HCT116 (cell line): ENCODE results near the gene KCNJ14.

ENCODE experiments used
- CEBPB ChIP-seq: IDR thresholded peaks from 2 replicates; pipeline ENCODE4 v1.6.1; 2012; ENCODE audit warnings: low read depth
- EZH2 ChIP-seq: fragments of 200-600 bp; sonication (generic); IDR thresholded peaks from 2 replicates; pipeline ENCODE4 v1.6.1; 2017; ENCODE audit warnings: antibody characterized with exemption, mixed run types
- EZH2phosphoT487 ChIP-seq: fragments of 200-600 bp; IDR thresholded peaks from 2 replicates; pipeline ENCODE4 v1.6.1; 2018; ENCODE audit warnings: antibody characterized with exemption, borderline replicate concordance
- MAX ChIP-seq: IDR thresholded peaks from 2 replicates; pipeline ENCODE4 v1.6.1; 2012
- POLR2A ChIP-seq: IDR thresholded peaks from 2 replicates; pipeline ENCODE4 v1.7.0; 2011; ENCODE audit warnings: borderline replicate concordance; ENCODE audit not compliant: insufficient read depth, insufficient read length; ENCODE audit errors: extremely low read depth
- POLR2AphosphoS5 ChIP-seq: IDR thresholded peaks from 2 replicates; pipeline ENCODE4 v1.6.1; 2011; ENCODE audit warnings: mild to moderate bottlenecking, low read depth, low read length, moderate library complexity
- RAD21 ChIP-seq: IDR thresholded peaks from 2 replicates; pipeline ENCODE4 v1.6.1; 2012; ENCODE audit warnings: low read depth, mild to moderate bottlenecking
- SRF ChIP-seq: IDR thresholded peaks from 2 replicates; pipeline ENCODE4 v1.6.1; 2012; ENCODE audit warnings: low read depth
- ZBTB33 ChIP-seq: IDR thresholded peaks from 2 replicates; pipeline ENCODE4 v1.6.1; 2011; ENCODE audit warnings: mild to moderate bottlenecking, low read length, moderate library complexity; ENCODE audit not compliant: insufficient replicate concordance; ENCODE audit errors: extremely low read depth
- ZNF274 ChIP-seq: fragments of 200-500 bp; sonication (Bioruptor generic); IDR thresholded peaks from 2 replicates; pipeline ENCODE4 v1.6.1; 2014; ENCODE audit warnings: mild to moderate bottlenecking, low read depth, low read length, inconsistent platforms
- TF ChIP-seq, protein P1 (sequence below), 3 experiments: fragments of 200-600 bp in 1 of 3; sonication (generic) in 1 of 3; IDR thresholded peaks in 2 of 3; conservative IDR thresholded peaks in 1 of 3; 2 replicates each; pipeline ENCODE4 v1.5.1; 2012 to 2017; ENCODE audit warnings: low read depth in 2 of 3, low read length in 2 of 3, antibody characterized with exemption in 1 of 3, borderline replicate concordance in 1 of 3, control low read depth in 1 of 3, mild to moderate bottlenecking in 1 of 3, mixed read lengths in 1 of 3, mixed run types in 1 of 3, moderate library complexity in 1 of 3; ENCODE audit not compliant: insufficient read depth in 1 of 3
- TF ChIP-seq, protein P2 (sequence below): IDR thresholded peaks from 2 replicates; pipeline ENCODE4 v1.6.1; 2012

DNA sequence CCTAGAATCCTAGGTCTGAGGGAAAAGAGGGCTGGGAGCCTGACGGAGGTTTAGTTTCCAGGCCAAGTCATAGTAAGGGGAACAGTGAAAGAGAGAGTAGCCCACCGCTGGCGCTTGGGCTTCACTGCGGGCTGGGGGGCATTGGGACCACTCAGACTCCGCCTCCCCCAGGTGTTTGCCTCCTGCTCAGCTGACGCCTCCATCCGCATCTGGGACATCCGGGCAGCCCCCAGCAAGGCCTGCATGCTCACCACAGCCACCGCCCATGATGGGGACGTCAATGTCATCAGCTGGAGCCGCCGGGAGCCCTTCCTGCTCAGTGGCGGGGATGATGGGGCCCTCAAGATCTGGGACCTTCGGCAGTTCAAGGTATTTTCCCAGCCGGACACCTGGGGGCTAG, 4.5 kb upstream of the KCNJ14 start:
- TF ChIP-seq EZH2phosphoT487, result no peak
- no peak for TF ChIP-seq MAX
- TF ChIP-seq, protein P1, sequence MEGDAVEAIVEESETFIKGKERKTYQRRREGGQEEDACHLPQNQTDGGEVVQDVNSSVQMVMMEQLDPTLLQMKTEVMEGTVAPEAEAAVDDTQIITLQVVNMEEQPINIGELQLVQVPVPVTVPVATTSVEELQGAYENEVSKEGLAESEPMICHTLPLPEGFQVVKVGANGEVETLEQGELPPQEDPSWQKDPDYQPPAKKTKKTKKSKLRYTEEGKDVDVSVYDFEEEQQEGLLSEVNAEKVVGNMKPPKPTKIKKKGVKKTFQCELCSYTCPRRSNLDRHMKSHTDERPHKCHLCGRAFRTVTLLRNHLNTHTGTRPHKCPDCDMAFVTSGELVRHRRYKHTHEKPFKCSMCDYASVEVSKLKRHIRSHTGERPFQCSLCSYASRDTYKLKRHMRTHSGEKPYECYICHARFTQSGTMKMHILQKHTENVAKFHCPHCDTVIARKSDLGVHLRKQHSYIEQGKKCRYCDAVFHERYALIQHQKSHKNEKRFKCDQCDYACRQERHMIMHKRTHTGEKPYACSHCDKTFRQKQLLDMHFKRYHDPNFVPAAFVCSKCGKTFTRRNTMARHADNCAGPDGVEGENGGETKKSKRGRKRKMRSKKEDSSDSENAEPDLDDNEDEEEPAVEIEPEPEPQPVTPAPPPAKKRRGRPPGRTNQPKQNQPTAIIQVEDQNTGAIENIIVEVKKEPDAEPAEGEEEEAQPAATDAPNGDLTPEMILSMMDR (IDR thresholded peaks at IDR 0.05 in 2 of 3, conservative IDR thresholded peaks at IDR 0.05 in 1 of 3; ENCODE audit: borderline replicate concordance in 1 of 3, insufficient read depth in 1 of 3, low read depth in 2 of 3, low read length in 2 of 3), result no peak
- TF ChIP-seq SRF, result no peak
- no peak for TF ChIP-seq ZBTB33
- TF ChIP-seq POLR2AphosphoS5, result no peak
- no peak for TF ChIP-seq POLR2A
- no peak for TF ChIP-seq RAD21
- TF ChIP-seq, protein P2, sequence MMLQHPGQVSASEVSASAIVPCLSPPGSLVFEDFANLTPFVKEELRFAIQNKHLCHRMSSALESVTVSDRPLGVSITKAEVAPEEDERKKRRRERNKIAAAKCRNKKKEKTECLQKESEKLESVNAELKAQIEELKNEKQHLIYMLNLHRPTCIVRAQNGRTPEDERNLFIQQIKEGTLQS, result no peak
- no peak for TF ChIP-seq ZNF274
- no peak for TF ChIP-seq CEBPB
- TF ChIP-seq EZH2, result no peak
